ENCODE measurements around the gene CCDC80.

DNA sequence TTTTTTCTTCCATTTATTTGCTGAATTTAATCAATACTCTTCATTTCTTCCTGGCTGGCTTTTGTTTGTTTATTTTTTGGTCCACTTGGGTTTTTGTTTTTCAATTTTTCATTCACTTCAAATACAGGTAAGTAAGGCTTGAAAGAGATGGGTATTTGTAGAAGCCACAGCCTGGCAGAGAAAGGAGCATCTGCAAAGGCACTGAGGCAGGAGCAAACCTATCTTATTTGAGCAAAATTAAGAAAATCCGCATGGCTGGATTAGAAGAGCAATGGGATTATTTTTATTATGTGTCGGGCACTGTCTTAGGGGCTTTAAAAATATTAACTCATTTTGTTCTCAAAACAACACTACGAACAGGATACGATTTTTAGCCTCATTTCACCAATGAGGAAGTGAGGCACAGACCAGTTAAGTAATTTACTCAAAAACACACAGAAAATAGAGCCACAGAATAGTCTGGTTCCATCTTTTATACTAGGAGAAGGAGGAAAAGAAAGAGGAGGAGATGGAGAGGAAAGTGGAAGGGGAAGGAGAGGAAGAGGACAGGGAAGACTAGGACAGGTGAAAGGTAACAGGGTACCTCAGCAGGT is 35.1 kb upstream of the CCDC80 start:
- no peak for TF ChIP-seq EP300 (IDR thresholded peaks at IDR 0.05; ENCODE audit: borderline replicate concordance)
- TF ChIP-seq MAX (IDR thresholded peaks at IDR 0.05): no peak
- no peak for TF ChIP-seq NFIC (IDR thresholded peaks at IDR 0.05)
- TF ChIP-seq RAD21 (IDR thresholded peaks at IDR 0.05; ENCODE audit: low read depth): no peak
- no peak for TF ChIP-seq YY1 (IDR thresholded peaks at IDR 0.05; ENCODE audit: low read depth)
- no peak for TF ChIP-seq TAF1 (IDR thresholded peaks at IDR 0.05; ENCODE audit: low read depth)
- no peak for TF ChIP-seq USF1 (IDR thresholded peaks at IDR 0.05)
- TF ChIP-seq, protein P1, sequence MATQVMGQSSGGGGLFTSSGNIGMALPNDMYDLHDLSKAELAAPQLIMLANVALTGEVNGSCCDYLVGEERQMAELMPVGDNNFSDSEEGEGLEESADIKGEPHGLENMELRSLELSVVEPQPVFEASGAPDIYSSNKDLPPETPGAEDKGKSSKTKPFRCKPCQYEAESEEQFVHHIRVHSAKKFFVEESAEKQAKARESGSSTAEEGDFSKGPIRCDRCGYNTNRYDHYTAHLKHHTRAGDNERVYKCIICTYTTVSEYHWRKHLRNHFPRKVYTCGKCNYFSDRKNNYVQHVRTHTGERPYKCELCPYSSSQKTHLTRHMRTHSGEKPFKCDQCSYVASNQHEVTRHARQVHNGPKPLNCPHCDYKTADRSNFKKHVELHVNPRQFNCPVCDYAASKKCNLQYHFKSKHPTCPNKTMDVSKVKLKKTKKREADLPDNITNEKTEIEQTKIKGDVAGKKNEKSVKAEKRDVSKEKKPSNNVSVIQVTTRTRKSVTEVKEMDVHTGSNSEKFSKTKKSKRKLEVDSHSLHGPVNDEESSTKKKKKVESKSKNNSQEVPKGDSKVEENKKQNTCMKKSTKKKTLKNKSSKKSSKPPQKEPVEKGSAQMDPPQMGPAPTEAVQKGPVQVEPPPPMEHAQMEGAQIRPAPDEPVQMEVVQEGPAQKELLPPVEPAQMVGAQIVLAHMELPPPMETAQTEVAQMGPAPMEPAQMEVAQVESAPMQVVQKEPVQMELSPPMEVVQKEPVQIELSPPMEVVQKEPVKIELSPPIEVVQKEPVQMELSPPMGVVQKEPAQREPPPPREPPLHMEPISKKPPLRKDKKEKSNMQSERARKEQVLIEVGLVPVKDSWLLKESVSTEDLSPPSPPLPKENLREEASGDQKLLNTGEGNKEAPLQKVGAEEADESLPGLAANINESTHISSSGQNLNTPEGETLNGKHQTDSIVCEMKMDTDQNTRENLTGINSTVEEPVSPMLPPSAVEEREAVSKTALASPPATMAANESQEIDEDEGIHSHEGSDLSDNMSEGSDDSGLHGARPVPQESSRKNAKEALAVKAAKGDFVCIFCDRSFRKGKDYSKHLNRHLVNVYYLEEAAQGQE (IDR thresholded peaks at IDR 0.05; ENCODE audit: low read depth): no peak
